Limb (tissue), 2 donors: Measurements from ENCODE around the gene PLCD1.
"Not testable (repeated sequence)": the region's sequence is repeated elsewhere in the genome, so short reads cannot be mapped to it uniquely, and the experiment has no call there.

Source experiments
- DNase-seq, 2 donors: peaks; one replicate each; pipeline ENCODE4 v3.0.0-alpha.2; 2016; ENCODE audit errors: extremely low spot score in 2 of 2

The PLCD1 gene

DNA sequence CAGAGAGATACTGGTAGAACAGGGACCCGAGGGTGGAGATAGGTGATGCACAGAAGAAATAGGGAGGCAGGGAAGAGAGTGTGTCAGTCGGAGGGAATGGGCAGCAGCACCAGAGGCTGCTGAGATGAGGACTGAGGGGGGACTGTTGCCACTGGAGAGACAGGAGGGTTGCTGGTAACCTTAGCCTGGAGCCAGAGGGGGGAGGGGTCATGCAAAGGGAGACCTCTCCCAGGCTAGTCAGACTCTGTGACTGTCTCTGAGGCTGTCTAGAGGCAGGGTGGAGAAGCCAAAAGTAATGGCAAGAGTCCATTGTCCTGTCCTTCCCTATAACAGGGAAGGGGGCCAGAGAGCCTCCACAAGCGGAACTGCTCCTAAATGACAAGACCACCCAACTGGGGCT, 7.5 kb upstream of the PLCD1 start:
- no peak for DNase-seq

DNA sequence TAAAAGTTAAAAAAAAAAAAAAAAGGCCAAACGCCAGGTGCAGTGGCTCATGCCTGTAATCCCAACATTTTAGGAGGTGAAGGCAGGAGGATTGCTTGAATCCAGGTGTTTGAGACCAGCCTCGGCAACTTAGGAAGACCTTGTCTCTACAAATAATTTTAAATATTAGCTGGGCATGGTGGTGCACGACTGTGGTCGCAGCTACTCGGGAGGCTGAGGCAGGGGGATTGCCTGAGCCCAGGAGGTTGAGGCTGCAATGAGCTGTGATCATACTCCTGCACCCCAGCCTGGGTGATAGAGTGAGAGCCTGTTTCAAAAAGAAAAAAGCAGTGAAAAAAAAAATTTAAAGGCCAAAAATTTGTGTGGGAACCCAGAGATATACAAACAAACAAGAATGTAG, 6.8 kb upstream of the PLCD1 start:
- no peak for DNase-seq

DNA sequence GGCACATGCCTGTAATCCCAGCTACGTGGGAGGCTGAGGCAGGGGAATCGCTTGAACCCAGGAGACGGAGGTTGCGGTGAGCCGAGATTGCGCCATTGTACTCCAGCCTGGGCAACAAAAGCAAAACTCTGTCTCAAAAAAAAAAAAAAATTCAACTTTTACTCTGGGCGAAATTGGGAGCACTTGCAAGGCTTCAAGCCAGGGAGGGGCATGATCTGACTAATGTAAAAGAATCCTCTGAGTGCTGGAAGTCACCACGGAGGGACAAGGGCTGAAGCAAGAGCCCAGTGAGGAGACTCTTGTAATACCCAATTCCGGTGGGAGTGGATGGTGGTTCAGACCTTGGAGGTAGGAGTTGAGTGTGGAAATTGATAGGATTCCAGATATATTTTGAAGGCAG, 4.9 kb upstream of the PLCD1 start:
- DNase-seq: not testable (repeated sequence)

DNA sequence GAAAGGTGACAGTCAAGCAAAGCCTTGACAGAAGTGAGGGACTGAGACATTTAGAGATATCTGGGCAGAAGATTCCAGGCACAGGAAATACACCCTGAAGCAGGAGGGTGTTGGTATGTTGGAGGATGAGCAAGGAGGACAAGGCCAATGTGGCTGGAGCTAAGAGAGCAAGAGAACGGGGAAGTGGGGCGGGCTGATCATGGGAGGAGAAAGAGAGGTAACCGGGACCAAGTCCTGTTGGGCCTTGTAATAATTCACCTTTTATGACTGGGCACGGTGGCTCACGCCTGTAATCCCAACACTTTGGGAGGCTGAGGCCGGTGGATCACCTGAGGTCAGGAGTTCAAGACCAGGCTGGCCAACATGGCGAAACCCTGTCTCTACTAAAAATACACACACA, 4.1 kb upstream of the PLCD1 start:
- DNase-seq: not testable (repeated sequence)

DNA sequence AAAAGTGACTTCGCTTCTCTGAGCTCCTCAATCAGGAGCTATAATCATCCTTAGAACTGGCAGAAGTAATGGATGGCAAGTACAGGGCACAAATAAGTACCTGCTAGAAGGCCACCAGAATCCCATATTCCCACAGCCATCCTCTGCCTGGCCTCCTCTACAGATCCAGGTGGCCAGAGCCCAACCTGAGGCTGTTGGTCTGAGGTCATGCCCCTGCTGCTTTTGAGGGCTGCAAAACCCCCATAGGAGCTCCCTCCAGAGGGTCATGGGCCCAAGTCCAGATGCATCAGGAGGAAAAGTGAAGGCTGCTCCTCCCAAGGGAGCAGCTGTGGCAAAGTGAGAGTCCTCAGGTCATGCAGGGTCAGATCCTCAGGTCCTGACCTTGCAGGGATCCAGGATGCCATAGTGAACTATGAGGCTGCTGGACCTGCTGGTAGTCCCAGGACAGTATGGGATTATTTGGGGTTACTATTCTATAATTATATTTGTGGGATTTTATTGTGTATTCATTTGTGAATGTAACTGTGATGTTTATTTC, 3.0 kb upstream of the PLCD1 start:
- DNase-seq: no peak

DNA sequence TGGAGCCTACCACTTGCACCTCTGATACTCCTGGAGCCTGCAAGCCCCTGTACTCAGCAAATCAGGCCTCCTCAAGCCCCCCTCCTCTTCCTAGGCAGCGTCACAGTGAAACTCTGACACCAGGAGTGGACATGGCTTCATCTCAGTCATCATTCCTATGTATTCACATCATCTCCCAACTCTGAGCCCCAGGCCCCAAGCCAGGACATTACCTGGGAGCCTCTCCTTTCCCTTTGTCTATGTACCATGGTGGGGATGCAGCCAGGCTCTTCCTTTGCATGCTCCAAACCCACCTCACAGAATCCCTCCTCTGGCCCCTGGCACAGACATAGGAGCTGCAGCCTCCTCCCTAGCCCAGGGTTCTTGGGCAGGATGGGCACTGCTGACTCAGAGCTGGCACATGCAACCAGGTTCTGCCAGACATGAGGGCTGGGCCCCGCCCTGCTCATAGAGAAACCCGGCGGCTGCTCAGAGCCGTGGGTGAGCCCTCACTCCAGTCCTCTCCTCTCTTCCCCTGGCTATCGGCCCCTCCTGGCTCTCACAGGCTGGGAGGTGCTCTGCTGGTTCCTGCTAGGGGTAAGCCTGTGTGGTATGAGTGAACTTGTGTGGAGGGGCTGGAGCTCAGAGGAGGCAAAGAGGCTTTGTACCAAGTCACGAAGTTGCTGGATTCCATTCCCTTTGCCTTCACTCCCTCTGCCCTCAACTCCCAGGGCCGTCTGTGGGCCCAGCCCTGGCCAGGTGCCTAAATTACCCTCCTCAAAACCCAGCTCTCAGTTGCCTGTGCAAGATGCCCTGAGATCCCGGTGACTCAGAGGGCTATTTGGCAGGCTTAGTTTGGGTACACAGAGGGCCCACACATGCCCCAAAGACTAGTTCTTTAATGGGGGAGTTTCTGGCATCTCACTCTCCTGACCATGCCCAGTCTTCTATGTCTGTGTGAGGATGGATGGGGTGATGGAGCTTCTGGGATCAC, 1.9 kb upstream of the PLCD1 start:
- DNase-seq: no peak

DNA sequence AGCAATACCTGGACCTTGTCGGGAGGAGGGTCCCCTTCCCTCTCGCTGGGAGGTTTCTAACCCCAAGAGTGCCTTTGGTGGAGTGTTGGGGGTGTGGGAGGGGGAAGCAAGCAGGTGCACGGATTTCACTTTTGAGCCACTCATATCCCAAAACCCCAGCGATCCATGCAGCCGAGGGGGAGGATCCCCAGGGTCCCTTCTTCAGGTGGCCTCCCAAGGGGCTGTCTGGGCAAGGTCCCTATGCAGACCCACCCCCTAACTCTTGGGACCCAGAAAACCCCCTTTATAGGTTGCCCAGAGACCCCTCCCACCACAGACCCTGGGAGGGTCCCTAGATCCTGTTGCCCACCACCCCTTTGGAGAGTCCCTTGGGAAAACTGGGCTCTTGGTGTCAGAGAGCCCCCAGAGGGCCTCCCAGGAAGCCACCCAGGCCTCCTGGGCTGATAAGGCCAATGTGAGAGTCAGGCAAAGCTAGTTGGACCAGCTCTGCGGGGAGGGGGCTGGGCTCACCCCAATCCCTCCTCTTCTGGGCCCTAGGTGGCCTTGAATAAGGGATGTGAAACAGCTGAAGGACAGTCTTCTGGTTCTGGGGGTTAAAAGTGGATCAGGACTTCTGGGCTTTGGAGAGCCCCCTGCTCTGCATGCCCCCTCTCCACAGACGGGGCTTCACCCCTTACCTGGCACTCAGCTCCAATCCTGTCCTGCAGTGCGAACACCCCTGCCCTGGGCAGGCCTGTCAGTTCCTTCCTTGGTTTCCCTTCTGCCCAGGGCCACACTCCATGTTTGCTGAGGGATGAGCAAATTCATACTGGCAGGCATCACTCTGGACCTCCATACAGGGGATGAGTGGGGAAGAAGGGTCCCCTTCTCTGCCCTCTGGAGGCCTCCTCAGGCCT, 932 bp upstream of the PLCD1 start:
- no peak for DNase-seq

DNA sequence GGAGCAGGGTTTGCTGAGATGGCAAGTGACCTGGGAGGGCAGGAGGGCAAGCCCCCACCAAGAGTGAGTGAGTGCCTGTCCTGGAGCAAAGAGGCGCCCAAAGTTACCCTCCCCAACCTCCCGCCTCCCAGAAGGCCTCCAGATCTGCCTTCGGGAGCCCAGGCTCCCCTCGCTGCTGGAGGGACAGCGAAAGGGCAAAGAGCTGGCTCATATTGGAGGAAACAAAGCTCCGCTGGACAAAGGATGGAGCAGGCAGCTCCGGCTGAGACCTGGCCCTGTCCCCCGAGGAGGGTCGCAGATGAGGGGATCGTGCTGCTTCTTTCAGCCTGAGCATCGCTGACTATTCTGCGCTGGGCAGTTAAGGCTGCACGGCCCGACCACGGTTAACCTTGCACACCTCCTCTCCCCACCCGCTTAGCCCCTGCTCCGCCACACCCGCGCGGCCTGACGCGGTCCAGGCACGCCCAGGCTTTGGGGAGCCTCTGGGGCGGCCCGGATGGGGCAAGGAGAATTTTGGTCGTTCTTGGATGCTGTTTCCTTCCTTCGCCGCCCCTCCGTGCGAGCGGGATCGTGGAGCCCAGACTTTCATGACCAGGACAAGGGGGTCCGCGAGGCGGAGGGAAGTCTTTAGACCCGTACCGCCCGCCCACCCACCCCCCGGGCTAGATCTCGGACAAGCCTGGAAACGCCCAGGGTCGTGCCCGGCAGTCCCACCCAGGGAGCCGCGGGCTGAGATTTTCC, 651 bp downstream of the PLCD1 start:
- peak in 1 of 2 donors; percentile 64 for DNase-seq

DNA sequence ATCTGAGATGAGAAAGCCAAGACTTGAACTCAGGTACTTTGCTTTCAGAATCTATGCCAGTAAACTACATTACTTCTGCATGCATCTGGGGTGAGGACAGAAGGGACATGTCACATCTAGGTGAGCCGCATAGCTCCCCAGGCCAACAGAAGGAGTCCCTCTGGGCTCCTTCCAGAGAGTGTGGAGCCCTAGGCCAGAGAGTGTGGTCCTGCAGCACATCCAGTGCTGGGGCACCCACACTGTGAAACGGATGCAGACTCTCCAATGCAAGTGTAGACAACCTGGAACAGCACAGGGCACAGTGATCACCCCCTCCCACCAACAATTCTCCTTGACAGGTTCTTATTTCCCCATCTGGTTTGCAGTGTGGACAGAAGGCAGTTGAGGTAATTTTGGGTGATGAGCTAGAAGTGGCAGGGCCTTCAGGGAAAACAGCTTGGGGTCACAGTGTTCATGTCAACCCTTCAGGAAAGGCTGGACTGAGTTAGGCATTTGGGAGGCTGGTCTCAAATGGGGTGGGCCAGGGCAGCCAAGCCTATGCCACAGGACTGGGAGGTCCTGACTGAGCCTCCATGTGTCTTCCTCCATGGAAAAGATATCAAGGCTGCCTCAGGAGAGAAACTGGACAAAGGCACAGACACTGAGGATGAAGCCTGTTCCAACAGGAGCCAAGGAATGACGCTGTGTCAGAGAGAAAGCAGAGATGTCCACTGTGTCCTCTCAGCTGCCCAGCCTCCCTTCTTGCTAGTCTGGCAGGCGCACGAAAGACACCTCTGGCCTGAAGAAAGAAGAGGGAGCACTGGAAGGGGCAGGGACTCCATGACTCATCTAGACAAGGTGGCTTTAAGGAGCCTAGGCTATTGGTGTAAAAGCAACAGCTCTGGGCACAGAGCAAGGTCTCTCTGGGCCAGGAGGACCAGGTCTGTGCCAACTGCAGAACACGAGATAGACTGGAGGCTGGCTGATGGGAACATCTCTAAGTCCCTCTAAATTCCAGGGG, 1.7 kb downstream of the PLCD1 start:
- no peak for DNase-seq

DNA sequence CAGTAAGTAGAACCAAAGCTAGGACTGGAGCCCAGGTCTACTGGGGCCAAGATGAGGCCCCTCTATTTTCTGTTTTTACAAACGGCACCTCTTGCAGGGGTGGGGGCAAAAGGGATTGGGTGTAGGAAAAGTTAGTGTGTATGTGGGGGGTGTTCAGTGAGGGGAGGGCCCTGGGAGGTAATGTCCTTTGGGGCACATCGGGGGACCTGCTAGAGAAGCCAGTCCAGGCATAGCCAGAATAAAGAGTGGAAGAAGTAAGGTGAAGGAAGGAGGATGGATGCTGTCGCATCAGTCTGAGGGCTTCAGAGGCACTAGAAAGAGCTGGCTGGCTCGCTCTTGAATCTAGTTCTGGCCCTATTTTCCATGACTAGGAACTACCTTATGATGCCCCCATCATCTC, 2.6 kb downstream of the PLCD1 start:
- DNase-seq: no peak

DNA sequence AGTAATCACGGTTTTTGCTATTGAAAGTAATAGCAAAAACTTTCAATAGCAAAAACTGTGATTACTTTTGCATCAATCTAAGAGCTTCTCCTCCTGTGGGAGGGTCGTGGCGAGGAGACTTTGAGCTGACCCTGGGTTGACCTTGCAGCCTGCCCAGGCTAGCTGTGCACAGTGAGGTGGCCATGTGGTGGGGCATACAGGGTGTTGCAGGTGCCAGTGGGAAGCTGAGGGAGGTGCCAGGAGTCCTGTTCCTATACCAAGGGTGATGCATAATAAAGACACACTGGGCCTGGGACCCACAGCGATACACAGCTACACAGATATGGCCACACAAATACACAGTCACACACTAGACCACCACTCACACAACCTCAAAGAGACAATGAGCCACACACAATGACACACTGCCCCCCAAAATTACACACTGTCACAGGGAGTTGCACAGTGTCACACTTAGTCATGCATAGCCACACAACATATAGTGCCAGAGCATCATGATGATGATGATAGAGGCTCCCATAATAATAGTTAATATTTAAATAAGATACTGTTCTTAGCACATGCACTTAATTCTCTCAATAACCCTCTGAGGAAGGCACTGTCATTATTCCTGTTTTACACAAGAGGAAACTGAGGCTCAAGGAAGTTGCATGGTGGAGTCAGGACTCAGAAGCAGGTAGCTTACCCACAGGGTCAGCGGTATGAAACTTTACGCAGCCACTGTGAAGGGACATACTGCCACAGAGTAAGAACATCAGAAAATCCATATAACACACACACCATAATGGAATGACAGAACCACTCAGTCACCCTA, 6.3 kb downstream of the PLCD1 start:
- peak in 1 of 2 donors; percentile 20 for DNase-seq

DNA sequence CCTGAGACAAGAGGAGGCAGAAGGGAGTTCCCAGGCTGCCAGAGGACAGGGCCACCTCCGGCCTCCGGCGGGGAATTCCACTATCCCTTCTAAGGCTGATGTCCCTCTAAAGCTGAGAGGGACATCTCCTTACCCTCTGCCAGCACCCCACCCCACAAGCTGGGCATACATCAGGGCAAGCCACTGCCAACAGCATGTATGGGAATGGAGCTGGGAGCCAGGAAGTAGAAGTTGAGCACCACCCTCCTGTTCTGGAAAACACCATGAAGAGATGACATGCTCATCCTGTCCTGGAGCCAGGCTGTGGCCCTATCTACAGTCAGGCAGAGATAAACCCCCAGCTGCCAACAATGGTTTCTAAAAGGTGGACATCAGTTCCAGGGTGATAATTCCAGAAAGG, 7.1 kb downstream of the PLCD1 start:
- no peak for DNase-seq

DNA sequence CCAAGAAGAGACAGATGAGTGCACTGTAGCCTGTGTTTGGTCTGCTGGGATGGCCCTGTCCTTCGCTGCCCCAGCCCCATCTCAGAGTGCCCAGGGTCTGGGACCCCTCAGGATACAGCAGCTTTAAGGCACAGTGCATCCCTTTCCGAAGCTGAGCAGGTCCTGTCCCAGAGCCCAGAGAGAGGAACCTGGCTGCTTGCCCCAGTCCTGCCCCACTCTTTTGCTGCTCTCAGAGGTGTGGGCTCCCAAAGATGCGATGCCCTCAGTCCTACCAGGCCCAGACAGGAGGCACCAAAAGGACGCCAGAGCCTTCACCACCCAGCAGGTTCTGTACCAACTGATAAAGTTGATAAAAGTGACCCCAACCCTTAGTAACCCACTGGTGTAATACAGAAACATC, 8.2 kb downstream of the PLCD1 start:
- peak in 1 of 2 donors; percentile 19 for DNase-seq

DNA sequence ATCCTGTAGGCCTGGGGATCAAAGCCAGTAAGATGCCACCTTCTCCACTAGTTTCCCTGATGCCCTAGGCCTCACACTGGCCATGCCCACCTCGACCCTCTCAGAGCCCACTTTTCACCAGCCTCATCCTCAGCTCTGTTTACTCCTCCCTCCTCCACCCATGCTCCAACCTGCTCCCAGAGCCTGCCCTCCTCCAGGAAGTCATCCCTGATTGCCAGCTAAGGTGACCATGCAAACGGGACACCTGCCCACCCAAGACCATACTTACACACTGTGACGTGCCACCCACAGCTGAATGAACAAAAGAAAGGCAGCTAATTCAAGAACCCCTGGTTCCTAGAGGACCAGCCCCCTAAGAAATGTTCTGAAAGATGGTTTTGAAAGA, 9.1 kb downstream of the PLCD1 start:
- DNase-seq: peak in 1 of 2 donors; percentile 20

DNA sequence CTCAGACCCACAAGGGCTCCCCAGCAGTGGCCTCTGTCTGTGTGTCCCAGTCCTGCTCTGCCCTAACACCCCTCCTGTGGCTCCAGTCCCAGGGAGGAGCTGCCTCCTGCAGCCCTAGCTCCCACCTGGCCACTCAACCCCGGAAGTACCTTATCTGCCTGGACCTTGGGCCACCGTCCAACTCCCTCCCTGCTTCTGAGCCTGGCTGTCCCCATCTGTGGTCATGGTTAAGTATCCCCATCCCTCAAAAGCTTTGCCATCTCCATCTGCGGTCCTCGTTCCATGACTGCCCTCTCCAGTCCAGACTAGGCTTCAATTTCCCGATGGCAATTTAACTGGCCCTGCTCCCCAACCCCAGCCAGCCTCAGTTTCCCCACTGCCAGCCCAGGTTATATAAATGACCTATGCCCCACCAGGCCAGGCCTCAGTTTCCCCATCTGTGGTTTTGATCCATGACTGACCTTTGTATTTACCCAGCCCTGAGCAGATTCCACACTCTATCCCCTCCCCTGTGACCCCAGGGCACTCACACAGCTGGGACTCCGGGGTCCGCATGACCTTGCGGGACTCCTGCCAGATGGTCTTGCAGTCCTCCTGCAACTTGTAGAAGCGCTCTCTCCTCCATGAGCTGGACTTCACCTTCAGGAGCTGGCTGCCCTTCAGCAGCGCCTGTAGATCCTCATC, 9.6 kb downstream of the PLCD1 start:
- peak in 1 of 2 donors; percentile 27 for DNase-seq

DNA sequence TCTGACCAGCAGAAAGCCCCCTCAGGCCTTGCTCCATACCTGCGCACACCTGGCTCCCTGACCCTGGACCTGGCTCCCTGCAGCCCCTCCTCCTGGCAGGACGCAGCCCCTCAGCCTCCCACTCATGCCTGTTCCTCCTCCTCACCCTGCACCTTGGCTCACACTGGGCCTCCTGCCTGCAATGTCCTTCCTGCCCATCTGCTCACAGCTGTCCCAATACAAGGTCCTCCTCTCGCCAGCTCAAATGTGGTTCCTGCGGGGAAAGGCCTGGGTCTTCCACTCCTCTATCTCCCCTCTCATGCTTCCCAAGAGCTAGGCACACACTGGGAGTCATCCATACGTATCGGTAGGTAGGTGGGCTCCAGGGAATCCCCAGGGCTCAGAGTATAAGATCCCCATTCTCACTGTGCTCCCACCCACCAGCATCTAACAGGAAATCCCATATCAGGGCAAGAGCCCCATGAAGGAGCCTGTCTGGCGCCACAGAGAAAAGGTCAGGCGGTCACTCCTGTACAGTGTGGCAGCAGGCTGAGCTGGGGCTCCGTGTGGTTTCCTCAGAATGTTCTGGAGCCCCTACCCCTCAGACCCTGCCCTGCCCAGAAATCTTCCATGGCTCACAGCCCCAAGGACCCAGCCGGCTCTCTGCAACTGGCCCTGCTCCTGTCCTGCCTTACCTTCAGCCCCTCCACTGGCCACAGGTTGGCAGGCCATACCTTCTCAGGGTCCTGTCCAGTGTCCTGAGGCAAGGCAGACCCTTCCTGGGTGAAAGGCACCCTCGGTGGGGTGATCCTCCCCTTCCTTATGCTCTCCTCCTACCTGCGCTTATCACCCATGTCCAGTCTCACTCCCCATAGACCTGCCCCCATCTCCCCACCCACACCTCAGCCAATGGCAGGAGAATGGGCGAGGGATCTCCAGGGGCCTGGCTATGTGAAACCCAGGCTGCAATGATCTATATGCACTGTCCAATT, 10.9 kb downstream of the PLCD1 start:
- DNase-seq: no peak
